ENCODE results near the gene POMGNT2. TPM values are rescaled to one million over a fixed set of nuclear protein-coding genes. Genes with fewer than 3 reads are reported as not detected.

POMGNT2 gene
- total RNA-seq, 2 donors from 2014 or later, result 28.0 to 33.1 TPM

DNA sequence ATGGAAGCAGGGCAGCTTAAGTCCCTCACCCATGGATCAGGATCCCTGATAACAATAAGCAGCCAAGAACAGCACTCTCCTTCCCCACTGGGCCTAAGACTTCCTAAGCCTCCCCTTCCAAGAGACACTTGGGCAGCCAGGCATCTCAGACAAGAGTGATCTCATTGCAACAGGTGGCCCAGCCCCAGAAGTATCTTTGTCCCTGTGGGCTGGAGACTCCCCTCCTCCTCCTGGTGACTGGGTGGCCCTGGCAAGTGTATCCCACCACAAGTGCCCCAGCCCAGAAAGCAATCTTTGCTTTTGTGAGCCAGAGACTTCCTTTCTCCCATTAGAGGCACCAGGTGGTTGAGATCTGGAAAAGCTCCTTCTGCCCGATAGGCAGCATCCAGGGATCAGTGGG lies 40.7 kb upstream of the POMGNT2 start:
- Histone ChIP-seq H3K4me3 (no peak overlapping the region), H3K27ac (no peak overlapping the region), H3K4me1 (no peaks in the 10 kb centered on the region), H3K9me3 (no peaks in the 10 kb centered on the region), H3K36me3 (no peaks in the 10 kb centered on the region), H3K27me3 (no peaks in the 10 kb centered on the region)
- DNase-seq (ENCODE audit: low spot score), result no peak
- TF ChIP-seq, protein P1, sequence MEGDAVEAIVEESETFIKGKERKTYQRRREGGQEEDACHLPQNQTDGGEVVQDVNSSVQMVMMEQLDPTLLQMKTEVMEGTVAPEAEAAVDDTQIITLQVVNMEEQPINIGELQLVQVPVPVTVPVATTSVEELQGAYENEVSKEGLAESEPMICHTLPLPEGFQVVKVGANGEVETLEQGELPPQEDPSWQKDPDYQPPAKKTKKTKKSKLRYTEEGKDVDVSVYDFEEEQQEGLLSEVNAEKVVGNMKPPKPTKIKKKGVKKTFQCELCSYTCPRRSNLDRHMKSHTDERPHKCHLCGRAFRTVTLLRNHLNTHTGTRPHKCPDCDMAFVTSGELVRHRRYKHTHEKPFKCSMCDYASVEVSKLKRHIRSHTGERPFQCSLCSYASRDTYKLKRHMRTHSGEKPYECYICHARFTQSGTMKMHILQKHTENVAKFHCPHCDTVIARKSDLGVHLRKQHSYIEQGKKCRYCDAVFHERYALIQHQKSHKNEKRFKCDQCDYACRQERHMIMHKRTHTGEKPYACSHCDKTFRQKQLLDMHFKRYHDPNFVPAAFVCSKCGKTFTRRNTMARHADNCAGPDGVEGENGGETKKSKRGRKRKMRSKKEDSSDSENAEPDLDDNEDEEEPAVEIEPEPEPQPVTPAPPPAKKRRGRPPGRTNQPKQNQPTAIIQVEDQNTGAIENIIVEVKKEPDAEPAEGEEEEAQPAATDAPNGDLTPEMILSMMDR (IDR thresholded peaks at IDR 0.05), result no peak

DNA sequence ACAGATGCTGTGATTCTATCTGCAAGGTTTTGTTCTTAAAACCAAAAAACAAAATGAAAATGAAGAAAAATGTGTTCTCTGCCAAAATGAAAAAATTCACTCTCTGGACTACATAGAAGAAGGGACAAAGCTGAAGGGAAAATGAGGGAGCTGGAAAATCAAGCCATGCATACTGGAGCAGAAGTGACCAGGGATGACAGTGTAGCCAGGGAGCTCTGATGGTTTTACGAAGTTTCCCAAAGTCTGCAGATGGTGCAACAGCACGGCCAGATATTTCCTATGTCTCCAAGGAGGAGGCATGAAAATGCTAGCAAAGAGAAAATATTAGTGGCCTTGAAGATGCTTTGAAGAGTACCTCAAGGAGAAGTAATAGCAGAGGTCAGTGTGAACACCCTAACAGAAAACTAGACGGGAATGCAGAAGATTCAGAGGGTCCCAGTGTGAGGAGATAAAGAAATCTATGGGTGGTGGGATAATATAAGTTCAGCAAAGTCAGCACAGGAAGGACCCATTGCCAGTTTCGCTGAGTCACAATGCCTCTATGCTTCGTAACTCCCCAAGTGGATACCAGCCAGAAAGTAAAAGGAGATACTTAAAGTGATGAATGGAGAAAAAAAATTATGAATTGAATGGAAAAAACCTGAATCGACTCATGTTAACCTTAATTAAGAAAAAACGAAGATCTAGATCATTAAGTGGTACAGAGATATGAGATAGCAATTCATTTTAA lies 39.0 kb upstream of the POMGNT2 start:
- TF ChIP-seq, protein P1 (IDR thresholded peaks at IDR 0.05), result no peak
- no peaks in the 10 kb centered on the region for H3K36me3 ChIP-seq

DNA sequence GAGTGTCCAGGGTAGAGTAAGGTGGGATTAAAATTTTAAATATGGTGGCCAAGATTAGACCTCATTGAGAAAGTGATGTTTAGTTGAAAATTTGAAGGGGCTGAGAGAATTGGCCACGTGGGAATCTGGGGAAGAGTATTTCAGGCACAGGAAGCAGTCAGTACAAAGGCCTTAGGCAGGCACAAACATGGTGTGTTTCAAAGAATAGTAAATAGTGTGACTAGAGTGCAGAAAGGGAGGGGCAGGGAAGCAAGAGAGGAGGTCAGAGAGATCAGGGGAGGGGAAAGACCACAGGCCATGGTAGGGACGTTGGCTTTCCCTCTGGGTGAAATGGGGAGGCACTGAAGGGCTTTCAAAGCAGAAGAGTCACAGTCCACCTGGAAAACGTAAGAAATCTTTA lies 36.6 kb upstream of the POMGNT2 start:
- no peaks in the 10 kb centered on the region for H3K4me1 ChIP-seq
- DNase-seq (ENCODE audit: low spot score), result no peak
- no peak overlapping the region for H3K27ac ChIP-seq
- peaks cover 0 to 9% of the 10 kb centered on the region in 2 donors for H3K9me3 ChIP-seq
- H3K4me3 ChIP-seq, result no peak overlapping the region
- TF ChIP-seq, protein P1 (IDR thresholded peaks at IDR 0.05), result no peak
- no peaks in the 10 kb centered on the region for H3K27me3 ChIP-seq
- H3K36me3 ChIP-seq, result no peaks in the 10 kb centered on the region

More for the DNA sequence above, 39.0 kb upstream of the POMGNT2 start:
- H3K4me1 ChIP-seq, result no peaks in the 10 kb centered on the region
- H3K9me3 ChIP-seq, result no peaks in the 10 kb centered on the region
- H3K27me3 ChIP-seq, result no peaks in the 10 kb centered on the region
- H3K4me3 ChIP-seq, result no peak overlapping the region
- no peak for DNase-seq (ENCODE audit: low spot score)
- H3K27ac ChIP-seq, result no peak overlapping the region

DNA sequence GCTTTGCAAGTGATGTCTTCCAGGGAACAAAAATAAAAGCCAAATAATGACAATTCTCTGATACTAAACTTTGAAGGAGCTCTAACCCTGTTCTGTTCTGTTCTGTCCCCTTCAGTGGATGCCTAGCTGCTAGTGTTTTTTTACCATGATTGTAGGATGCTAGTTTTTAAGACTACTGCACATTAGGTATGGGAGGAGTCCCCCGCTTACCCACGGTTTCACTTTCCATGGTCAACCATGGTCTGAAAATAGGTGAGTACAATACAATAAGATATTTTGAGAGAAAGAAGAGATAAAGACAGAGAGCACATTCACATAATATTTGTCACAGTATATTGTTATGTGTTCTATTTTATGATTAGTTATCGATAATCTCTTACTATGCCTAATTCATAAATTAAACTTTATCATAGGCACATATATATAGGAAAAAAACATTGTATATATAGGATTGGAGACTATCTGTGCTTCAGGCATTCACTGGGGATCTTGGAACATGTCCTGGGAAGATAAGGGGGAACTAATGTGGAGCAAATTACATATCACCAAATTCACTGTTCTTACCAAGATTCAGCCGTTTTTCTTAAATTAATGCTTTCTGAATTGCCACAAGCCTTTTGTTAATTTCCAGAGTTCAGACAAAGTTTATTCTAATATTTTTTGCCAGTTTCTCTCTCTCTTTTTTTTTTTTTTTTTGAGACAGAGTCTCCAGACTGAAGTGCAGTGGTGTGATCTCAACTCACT lies 32.8 kb upstream of the POMGNT2 start:
- no peak for DNase-seq (ENCODE audit: low spot score)
- TF ChIP-seq, protein P1 (IDR thresholded peaks at IDR 0.05), result no peak

DNA sequence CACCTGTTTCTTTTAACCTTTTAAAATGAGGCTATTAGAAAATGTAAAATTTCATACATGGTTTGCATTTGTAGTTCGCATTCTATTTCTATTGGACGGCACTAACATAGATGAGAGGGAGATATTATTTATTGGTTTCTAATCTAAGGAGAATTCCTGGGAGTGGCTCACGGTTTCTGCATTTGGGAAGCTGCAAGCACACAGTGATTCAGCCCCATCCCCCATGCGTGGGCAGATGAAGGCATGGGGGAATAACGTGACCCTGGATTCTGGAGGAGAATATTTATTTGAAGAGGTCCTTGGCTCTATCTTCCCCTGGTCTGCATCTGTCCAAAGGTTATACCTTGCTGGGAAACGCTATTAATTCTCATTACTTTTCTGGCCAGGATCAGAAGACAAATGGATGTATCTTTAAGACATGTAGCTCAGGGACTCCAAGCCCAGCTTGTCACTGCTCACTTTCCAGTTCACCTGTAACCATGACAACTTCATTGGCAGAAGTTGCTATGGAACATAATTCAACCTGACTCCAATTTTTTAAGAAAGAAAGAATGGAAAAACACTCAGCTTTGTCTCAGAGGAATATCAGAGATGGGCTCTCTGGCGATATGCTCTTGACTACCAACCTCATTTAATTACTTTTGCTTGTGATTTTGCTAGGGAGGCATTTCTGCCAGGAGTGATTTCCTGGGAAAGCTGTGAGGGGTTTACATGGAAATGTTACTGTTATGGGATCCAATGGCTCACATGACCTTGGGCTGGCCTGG lies 27.2 kb upstream of the POMGNT2 start:
- Histone ChIP-seq H3K27me3 (no peaks in the 10 kb centered on the region), H3K4me3 (no peak overlapping the region), H3K4me1 (no peaks in the 10 kb centered on the region), H3K36me3 (no peaks in the 10 kb centered on the region), H3K27ac (no peak overlapping the region), H3K9me3 (peaks cover 0 to 16% of the 10 kb centered on the region in 2 donors)
- TF ChIP-seq, protein P1 (IDR thresholded peaks at IDR 0.05), result no peak
- no peak for DNase-seq (ENCODE audit: low spot score)

More for the DNA sequence above, 32.8 kb upstream of the POMGNT2 start:
- H3K27ac ChIP-seq, result no peak overlapping the region
- H3K4me3 ChIP-seq, result no peak overlapping the region
- no peaks in the 10 kb centered on the region for H3K27me3 ChIP-seq
- H3K4me1 ChIP-seq, result no peaks in the 10 kb centered on the region
- peaks cover 0 to 21% of the 10 kb centered on the region in 2 donors for H3K9me3 ChIP-seq
- no peaks in the 10 kb centered on the region for H3K36me3 ChIP-seq

Data from right atrium auricular region (tissue), 2 donors.